DND-41 (cell line): ENCODE data around the gene GUCY2D.
A peak's percentile ranks its signal among the peaks of the same experiment; 100 is the strongest.

ENCODE experiments used
- ATAC-seq: fragments of 200-7000 bp; cut with Tn5 transposase; 3 replicates; pipeline ENCODE4 v1.9.1; 2021; ENCODE audit warnings: low read depth; ENCODE audit not compliant: insufficient read depth
- DNase-seq: peaks from one replicate; pipeline ENCODE4 v3.0.0-alpha.2; 2020
- H2AFZ ChIP-seq: 2 replicates; pipeline ENCODE4 v1.6.0; 2012; ENCODE audit warnings: low read depth, low read length
- H3K27ac ChIP-seq: 2 replicates; pipeline ENCODE4 v1.5.1; 2012; ENCODE audit warnings: low read length, inconsistent platforms
- H3K27me3 ChIP-seq: fragments of 200-600 bp; sonication (generic); 2 replicates; pipeline ENCODE4 v1.6.0; 2012; ENCODE audit warnings: low read length, mild to moderate bottlenecking, inconsistent platforms; ENCODE audit not compliant: insufficient read depth, poor library complexity
- H3K36me3 ChIP-seq: 2 replicates; pipeline ENCODE4 v1.5.1; 2012; ENCODE audit warnings: low read length, inconsistent platforms; ENCODE audit not compliant: insufficient read depth
- H3K4me1 ChIP-seq: 2 replicates; pipeline ENCODE4 v1.5.1; 2012; ENCODE audit warnings: mild to moderate bottlenecking, low read length; ENCODE audit not compliant: insufficient read depth
- H3K4me2 ChIP-seq: 2 replicates; pipeline ENCODE4 v1.6.0; 2012; ENCODE audit warnings: mild to moderate bottlenecking, moderate library complexity, low read length, inconsistent platforms; ENCODE audit not compliant: insufficient read depth
- H3K4me3 ChIP-seq, 2 experiments: fragments of 200-600 bp in 1 of 2; shearing (Covaris generic) in 1 of 2; 2 replicates each; pipeline ENCODE4 v1.5.1; 2012 to 2016; ENCODE audit warnings: inconsistent platforms in 2 of 2, low read length in 2 of 2, mild to moderate bottlenecking in 2 of 2, low read depth in 1 of 2, moderate library complexity in 1 of 2
- H3K79me2 ChIP-seq: 2 replicates; pipeline ENCODE4 v1.6.0; 2012; ENCODE audit warnings: low read length, inconsistent platforms; ENCODE audit not compliant: insufficient read depth
- H3K9ac ChIP-seq: 2 replicates; pipeline ENCODE4 v1.6.0; 2012; ENCODE audit warnings: low read depth, mild to moderate bottlenecking, inconsistent platforms, low read length, moderate library complexity
- H3K9me3 ChIP-seq: 2 replicates; pipeline ENCODE4 v1.5.1; 2012; ENCODE audit warnings: low read length, moderate library complexity, mild to moderate bottlenecking, inconsistent platforms; ENCODE audit not compliant: insufficient read depth, severe bottlenecking
- H4K20me1 ChIP-seq: 2 replicates; pipeline ENCODE4 v1.6.0; 2012; ENCODE audit warnings: low read length; ENCODE audit not compliant: insufficient read depth
- CTCF ChIP-seq: IDR thresholded peaks from 2 replicates; pipeline ENCODE4 v1.5.1; 2012; ENCODE audit warnings: borderline replicate concordance, low read length, moderate library complexity, mild to moderate bottlenecking; ENCODE audit not compliant: poor library complexity, severe bottlenecking; ENCODE audit errors: extremely low read depth
- EZH2 ChIP-seq: IDR thresholded peaks from 3 replicates; pipeline ENCODE4 v1.6.1; 2012; ENCODE audit warnings: borderline replicate concordance, low read depth, mild to moderate bottlenecking, moderate library complexity, low read length, inconsistent platforms; ENCODE audit not compliant: severe bottlenecking

Gene GUCY2D

DNA sequence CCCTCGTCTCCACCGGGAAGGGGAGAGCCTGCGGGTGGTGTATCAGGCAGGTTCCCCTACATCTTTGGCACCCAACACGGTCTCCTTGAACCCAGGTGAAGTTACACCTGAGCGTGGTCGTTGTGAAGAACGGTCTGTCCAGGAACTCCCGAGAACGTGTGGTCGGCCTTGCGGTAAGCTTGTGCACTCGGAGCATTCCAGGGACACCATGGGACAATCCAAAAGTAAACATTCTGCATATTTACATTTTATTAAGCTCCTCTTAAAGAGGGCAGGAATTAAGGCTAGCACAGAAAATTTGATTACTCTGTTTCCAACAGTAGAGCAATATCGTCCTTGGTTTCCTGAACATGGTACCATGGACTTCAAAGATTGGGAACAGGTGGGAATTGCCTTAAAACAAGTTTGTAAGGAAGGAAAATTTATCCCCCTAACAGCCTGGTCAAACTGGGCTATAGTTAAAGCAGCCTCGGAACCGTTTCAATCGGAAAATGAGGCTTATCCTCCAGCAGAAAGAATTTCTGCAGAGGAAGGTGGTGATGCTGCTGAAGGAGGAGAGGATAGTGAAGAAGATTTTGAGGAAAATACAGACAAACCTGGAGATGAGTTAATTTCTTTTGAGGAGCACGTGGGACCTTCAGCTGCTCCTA, 54.7 kb downstream of the GUCY2D start:
- TF ChIP-seq CTCF (no peak), EZH2 (peak; percentile 33)
- no peaks in the 10 kb centered on the region for H3K9me3 ChIP-seq
- no peaks in the 10 kb centered on the region for H3K79me2 ChIP-seq
- H3K4me1 ChIP-seq, result peaks cover 5% of the 10 kb centered on the region; the same call in 1 of the 2 replicates
- H3K27me3 ChIP-seq, result peaks cover 10% of the 10 kb centered on the region
- H3K9ac ChIP-seq, result no peak overlapping the region
- no peak overlapping the region for H3K27ac ChIP-seq
- no peak overlapping the region for H3K4me3 ChIP-seq
- no peak overlapping the region for H2AFZ ChIP-seq
- no peaks in the 10 kb centered on the region for H3K36me3 ChIP-seq
- ATAC-seq (no peak; the same call in 2 of the 3 replicates), DNase-seq (no peak)
- H4K20me1 ChIP-seq, result no peaks in the 10 kb centered on the region
- H3K4me2 ChIP-seq, result no peak overlapping the region

DNA sequence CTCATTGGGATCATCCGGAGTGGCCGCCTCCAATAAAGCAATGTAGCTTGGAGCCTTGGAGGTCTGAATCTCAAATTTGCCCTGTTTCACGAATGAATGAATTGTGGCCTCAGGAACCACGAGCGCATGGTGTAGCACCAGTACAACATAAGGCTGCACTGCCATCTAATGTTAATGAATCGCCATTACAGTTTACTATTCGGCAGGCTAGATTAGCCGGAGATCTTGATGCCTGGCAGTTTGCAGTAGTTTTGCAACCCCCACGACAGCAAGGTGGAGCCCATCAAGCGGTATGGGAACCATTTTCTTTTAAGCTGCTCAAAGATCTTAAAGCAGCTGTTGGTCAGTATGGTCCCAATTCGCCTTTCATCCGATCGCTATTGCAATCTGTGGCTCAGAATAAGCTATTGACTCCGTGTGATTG, 55.3 kb downstream of the GUCY2D start:
- H3K4me2 ChIP-seq, result no peak overlapping the region
- H3K36me3 ChIP-seq, result no peaks in the 10 kb centered on the region
- H3K4me1 ChIP-seq, result peaks cover 5% of the 10 kb centered on the region; the same call in 1 of the 2 replicates
- H3K27ac ChIP-seq, result no peak overlapping the region
- H4K20me1 ChIP-seq, result no peaks in the 10 kb centered on the region
- peaks cover 13% of the 10 kb centered on the region for H3K27me3 ChIP-seq
- H3K9me3 ChIP-seq, result no peaks in the 10 kb centered on the region
- no peak overlapping the region for H3K9ac ChIP-seq
- DNase-seq (peak; percentile 63), ATAC-seq (peak; percentile 96)
- H3K4me3 ChIP-seq, result no peak overlapping the region
- H3K79me2 ChIP-seq, result no peaks in the 10 kb centered on the region
- H2AFZ ChIP-seq, result no peak overlapping the region
- TF ChIP-seq EZH2 (no peak), CTCF (peak; percentile 90)

DNA sequence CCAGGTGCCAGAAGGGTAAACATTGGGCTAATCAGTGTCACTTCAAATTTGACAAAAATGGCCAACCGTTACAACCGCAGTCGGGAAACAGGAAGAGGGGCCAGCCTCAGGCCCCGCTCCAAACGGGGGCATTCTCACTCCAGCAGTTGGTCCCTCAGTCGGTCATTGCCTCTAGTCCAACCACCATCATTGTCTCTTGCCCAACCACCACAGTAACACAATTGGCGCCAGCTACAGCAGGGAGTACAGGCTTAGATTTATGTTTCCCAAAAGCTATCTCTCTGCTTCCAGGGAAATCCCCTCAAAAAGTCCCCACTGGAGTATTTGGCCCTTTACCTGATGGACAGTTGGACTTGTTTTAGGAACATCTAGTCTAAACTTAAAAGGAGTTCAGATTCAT, 56.7 kb downstream of the GUCY2D start:
- no peaks in the 10 kb centered on the region for H4K20me1 ChIP-seq
- H2AFZ ChIP-seq, result no peak overlapping the region
- H3K4me1 ChIP-seq, result peaks cover 5% of the 10 kb centered on the region; the same call in 1 of the 2 replicates
- H3K27me3 ChIP-seq, result peaks cover 13% of the 10 kb centered on the region
- H3K4me2 ChIP-seq, result no peak overlapping the region
- no peak overlapping the region for H3K27ac ChIP-seq
- no peaks in the 10 kb centered on the region for H3K79me2 ChIP-seq
- H3K36me3 ChIP-seq, result no peaks in the 10 kb centered on the region
- no peak overlapping the region for H3K4me3 ChIP-seq
- no peak for TF ChIP-seq CTCF
- no peak for TF ChIP-seq EZH2
- no peak for DNase-seq
- ATAC-seq, result no peak
- H3K9me3 ChIP-seq, result no peaks in the 10 kb centered on the region
- H3K9ac ChIP-seq, result no peak overlapping the region
